H1 (cell line): ENCODE measurements around the gene LPP.

ENCODE experiments used
- POLR2A ChIP-seq, 2 experiments: IDR thresholded peaks; 1 replicate in 1 of 2; 2 replicates in 1 of 2; pipeline ENCODE4 v1.6.1; 2011; ENCODE audit warnings: low read depth in 2 of 2, low read length in 2 of 2, mild to moderate bottlenecking in 2 of 2; ENCODE audit errors: control extremely low read depth in 1 of 2
- POLR2AphosphoS5 ChIP-seq: IDR thresholded peaks from 2 replicates; pipeline ENCODE4 v1.6.1; 2011; ENCODE audit warnings: low read depth, low read length
- TF ChIP-seq, protein P1 (sequence below): IDR thresholded peaks from 2 replicates; pipeline ENCODE4 v1.6.1; 2012; ENCODE audit warnings: inconsistent platforms

DNA sequence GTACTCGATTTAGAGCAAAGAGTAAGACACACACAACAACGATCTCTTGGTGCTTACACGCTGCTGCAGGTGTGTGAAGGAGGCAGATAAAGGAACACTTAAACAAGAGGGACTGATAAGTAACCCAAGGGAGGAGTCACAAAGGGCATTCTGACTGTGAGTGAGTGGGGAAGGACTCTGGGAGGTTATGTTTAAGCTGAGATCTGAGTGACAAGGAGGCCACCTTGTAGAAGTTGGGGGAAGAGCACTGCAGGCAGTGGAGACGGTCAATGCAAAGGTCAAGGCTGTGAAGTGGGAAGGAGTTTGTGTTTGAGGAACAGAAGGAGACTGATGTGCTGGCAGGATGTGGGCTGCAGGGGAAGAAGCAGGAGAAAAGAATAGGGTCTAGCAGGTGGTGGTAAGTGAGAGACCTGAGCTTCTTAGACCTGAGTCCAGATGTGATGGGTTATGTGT, 63.1 kb downstream of the LPP start:
- no peak for TF ChIP-seq POLR2A (IDR thresholded peaks at IDR 0.05; ENCODE audit: control extremely low read depth in 1 of 2, low read depth in 2 of 2, low read length in 2 of 2)
- TF ChIP-seq, protein P1, sequence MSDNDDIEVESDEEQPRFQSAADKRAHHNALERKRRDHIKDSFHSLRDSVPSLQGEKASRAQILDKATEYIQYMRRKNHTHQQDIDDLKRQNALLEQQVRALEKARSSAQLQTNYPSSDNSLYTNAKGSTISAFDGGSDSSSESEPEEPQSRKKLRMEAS: no peak
- TF ChIP-seq POLR2AphosphoS5: no peak
